ENCODE results near the gene KLHL30.

KLHL30 gene

GRCh38 chr2:238174291-238174690 lies 35.8 kb downstream of the KLHL30 start:
- Histone ChIP-seq H3F3A (ENCODE audit: insufficient read depth, low read length) (no peaks in the 10 kb centered on the region), H3K27ac (ENCODE audit: low read depth, low read length, poor library complexity, severe bottlenecking) (no peak overlapping the region)
- TF ChIP-seq EZH2 (IDR thresholded peaks at IDR 0.05; ENCODE audit: borderline replicate concordance, low read length) (no peak), CTCF (IDR thresholded peaks at IDR 0.05; ENCODE audit: low read length) (no peak)

GRCh38 chr2:238174701-238175100 lies 36.2 kb downstream of the KLHL30 start:
- Histone ChIP-seq H3K9me2 (ENCODE audit: low read depth, low read length) (no peaks in the 10 kb centered on the region), H3K4me2 (ENCODE audit: low read length) (no peak overlapping the region), H3K79me2 (ENCODE audit: insufficient read depth, low read length) (no peaks in the 10 kb centered on the region), H3F3A (ENCODE audit: insufficient read depth, low read length) (no peaks in the 10 kb centered on the region), H3K4me3 (ENCODE audit: low read depth, low read length, poor library complexity, severe bottlenecking) (no peak overlapping the region), H3K9me3 (ENCODE audit: low read length) (no peaks in the 10 kb centered on the region), H3K36me3 (ENCODE audit: insufficient read depth, low read length) (peaks cover 92% of the 10 kb centered on the region), H3K27ac (ENCODE audit: low read depth, low read length, poor library complexity, severe bottlenecking) (no peak overlapping the region), H3K27me3 (ENCODE audit: insufficient read depth, low read length) (no peaks in the 10 kb centered on the region), H3K4me1 (ENCODE audit: insufficient read depth, low read length, severe bottlenecking) (no peaks in the 10 kb centered on the region), H4K20me1 (ENCODE audit: insufficient read depth, low read length) (no peaks in the 10 kb centered on the region), H2AFZ (ENCODE audit: low read length) (no peak overlapping the region), H3K9ac (ENCODE audit: low read length) (no peak overlapping the region)
- TF ChIP-seq EZH2 (IDR thresholded peaks at IDR 0.05; ENCODE audit: borderline replicate concordance, low read length) (no peak), CTCF (IDR thresholded peaks at IDR 0.05; ENCODE audit: low read length) (no peak)

More at GRCh38 chr2:238174291-238174690, 35.8 kb downstream of the KLHL30 start:
- no peaks in the 10 kb centered on the region for H3K27me3 ChIP-seq (ENCODE audit: insufficient read depth, low read length)
- H3K9me2 ChIP-seq (ENCODE audit: low read depth, low read length): no peaks in the 10 kb centered on the region
- H3K4me1 ChIP-seq (ENCODE audit: insufficient read depth, low read length, severe bottlenecking): no peaks in the 10 kb centered on the region
- no peak overlapping the region for H3K4me2 ChIP-seq (ENCODE audit: low read length)
- peaks cover 92% of the 10 kb centered on the region for H3K36me3 ChIP-seq (ENCODE audit: insufficient read depth, low read length)
- no peak overlapping the region for H3K9ac ChIP-seq (ENCODE audit: low read length)
- no peaks in the 10 kb centered on the region for H4K20me1 ChIP-seq (ENCODE audit: insufficient read depth, low read length)
- no peak overlapping the region for H3K4me3 ChIP-seq (ENCODE audit: low read depth, low read length, poor library complexity, severe bottlenecking)
- H3K79me2 ChIP-seq (ENCODE audit: insufficient read depth, low read length): no peaks in the 10 kb centered on the region
- no peaks in the 10 kb centered on the region for H3K9me3 ChIP-seq (ENCODE audit: low read length)
- no peak overlapping the region for H2AFZ ChIP-seq (ENCODE audit: low read length)

GRCh38 chr2:238176613-238177012 lies 38.1 kb downstream of the KLHL30 start:
- Histone ChIP-seq H3K27ac (ENCODE audit: low read depth, low read length, poor library complexity, severe bottlenecking) (no peak overlapping the region), H3K79me2 (ENCODE audit: insufficient read depth, low read length) (no peaks in the 10 kb centered on the region), H3K27me3 (ENCODE audit: insufficient read depth, low read length) (no peaks in the 10 kb centered on the region), H3K9me2 (ENCODE audit: low read depth, low read length) (no peaks in the 10 kb centered on the region), H3K4me1 (ENCODE audit: insufficient read depth, low read length, severe bottlenecking) (no peaks in the 10 kb centered on the region), H3K9ac (ENCODE audit: low read length) (no peak overlapping the region), H3K9me3 (ENCODE audit: low read length) (no peaks in the 10 kb centered on the region), H3K36me3 (ENCODE audit: insufficient read depth, low read length) (peaks cover 95% of the 10 kb centered on the region), H4K20me1 (ENCODE audit: insufficient read depth, low read length) (no peaks in the 10 kb centered on the region), H3K4me2 (ENCODE audit: low read length) (no peak overlapping the region), H2AFZ (ENCODE audit: low read length) (no peak overlapping the region), H3K4me3 (ENCODE audit: low read depth, low read length, poor library complexity, severe bottlenecking) (no peak overlapping the region), H3F3A (ENCODE audit: insufficient read depth, low read length) (no peaks in the 10 kb centered on the region)
- TF ChIP-seq EZH2 (IDR thresholded peaks at IDR 0.05; ENCODE audit: borderline replicate concordance, low read length) (no peak), CTCF (IDR thresholded peaks at IDR 0.05; ENCODE audit: low read length) (no peak)

Data from OCI-LY1 (cell line).